Hematopoietic multipotent progenitor cell treated with erythropoietin and hydrocortisone succinate and interleukin-3 and kit ligand, for 17 days (in vitro differentiated cells): Measurements from ENCODE around the gene RRM2.
A peak's percentile ranks its signal among the peaks of the same experiment; 100 is the strongest.

Source experiments
- DNase-seq: peaks from one replicate; pipeline ENCODE4 v3.0.0-alpha.2; 2015; ENCODE audit warnings: low spot score

The RRM2 gene

GRCh38 chr2:10132596-10132995 is 10.1 kb downstream of the RRM2 start:
- no peak for DNase-seq

GRCh38 chr2:10132996-10133647 is 10.6 kb downstream of the RRM2 start:
- peak; percentile 20 for DNase-seq

DNA sequence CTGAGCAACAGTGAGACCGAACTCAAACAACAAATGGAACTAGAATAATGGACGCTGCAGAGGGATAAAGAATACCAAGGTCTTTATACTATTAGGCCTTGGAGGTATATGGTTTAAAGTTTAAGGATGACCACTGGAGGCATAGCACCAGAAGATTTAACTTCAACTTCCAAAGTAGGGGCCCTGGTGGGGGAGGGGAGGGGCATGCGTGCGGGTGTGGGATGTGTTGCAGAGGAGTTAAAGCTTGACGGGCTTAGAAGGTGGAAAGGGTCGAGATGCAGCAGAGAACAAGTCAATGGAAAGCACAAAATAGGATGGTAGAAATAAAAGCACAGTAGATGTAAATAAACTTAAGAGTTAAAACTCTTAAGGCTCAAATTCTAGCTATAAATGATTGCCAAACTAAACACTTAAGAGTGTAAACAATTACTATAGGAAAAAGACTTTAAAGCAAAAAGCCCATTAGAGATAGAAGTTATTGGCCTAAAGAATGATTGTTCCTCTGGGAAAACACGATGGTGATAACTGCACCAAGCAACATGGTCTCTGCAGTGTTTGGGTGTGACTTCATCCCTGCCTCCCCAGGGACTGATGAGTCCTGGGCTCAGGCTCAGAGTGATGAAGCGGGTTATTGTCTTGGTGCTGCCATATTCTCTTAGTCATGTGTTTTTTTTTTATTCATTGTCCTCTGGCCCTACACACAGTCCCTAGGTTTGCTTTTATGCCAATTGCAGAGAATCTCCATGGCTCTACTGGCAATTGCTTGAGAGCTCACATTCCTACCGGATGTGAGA is 13.0 kb downstream of the RRM2 start:
- DNase-seq = no peak

- no peak for DNase-seq
Observed at GRCh38 chr2:10136101-10136934, 13.8 kb downstream of the RRM2 start.

GRCh38 chr2:10137053-10137843 is 14.7 kb downstream of the RRM2 start:
- DNase-seq = no peak

- no peak for DNase-seq
Observed at GRCh38 chr2:10139536-10139935, 17.0 kb downstream of the RRM2 start.

DNA sequence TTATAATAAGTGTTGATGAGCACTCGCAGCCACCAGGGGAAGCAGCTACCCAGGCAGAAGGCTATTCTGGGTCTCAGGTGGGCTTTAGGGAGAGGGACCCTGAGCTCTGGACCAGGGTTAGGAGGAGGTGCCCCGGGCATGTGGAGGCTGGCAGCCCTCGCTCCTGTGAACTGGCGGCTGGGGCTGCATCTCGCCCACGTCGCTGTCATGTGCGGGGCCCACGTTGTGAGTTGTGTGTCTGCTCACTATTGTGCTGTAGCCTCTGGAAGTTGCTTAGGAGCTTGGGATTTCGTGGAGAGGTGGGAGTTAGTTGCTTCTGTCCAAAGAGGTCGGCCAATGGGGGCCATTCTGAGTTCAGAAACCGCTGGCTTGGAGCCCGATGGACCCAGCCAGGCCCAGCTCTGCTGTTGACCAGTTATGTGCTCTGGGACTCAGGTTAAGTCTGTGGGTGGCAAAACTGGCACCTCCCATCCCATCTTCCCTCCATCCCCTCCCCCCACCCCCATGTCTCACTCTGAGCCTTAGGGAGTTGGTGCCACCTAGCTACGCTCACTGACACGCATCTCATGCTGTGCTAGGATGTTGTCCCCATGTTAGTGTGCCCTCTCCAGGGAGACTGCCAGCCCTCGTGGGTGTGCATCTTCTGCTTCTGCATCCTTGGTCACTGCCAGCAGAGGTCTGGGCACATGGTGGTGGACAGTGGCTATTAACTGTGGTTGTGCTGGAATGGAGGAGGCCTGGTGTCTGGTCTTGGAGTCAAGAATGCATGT is 18.5 kb downstream of the RRM2 start:
- no peak for DNase-seq

DNA sequence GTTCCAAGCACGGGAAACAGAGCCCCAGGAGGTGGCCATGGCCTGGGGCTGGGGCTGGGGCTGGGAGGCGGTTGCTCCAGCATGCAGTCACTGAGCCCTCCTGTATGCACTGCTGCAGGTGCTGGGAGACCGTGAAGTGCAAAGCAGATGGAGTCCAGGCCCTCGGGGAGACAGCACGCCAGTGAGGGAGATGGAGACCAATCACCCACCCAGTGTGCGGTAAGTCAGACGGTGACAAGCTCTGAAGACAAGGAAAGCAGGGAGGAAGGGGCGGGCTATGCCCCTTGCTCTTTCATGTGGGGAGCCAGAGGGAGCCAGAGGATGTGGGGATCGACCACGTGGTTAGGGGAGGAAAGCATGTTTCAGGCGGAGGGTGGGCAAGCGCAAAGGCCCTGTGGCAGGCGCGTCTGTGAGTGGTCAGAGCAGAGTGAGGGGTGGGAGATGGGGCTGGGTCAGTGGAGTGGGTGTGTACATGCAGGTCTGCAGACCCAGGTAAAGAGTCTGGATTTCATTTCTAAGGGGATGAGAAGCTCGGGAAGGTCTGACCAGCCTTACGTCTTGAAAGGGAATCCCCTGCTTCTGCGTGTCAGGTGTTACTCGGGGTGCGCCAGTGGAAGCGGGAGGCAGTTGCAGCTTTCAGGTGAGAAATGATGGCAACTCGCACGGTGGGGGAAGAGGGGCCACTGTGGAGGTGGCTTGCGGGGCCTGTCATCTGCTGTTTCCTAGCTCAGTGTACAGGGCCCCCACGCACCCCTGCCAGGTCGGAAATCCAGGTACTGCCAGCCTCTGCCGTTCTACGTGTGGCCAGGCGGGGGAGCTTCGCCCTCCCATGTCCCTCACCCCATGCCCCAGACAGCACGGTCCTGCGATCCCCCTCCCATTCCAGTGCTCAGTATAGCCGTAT is 19.4 kb downstream of the RRM2 start:
- DNase-seq = no peak

- no peak for DNase-seq
Observed at GRCh38 chr2:10142640-10142965, 20.1 kb downstream of the RRM2 start.

- no peak for DNase-seq
Observed at GRCh38 chr2:10144771-10145518, 22.4 kb downstream of the RRM2 start.

DNA sequence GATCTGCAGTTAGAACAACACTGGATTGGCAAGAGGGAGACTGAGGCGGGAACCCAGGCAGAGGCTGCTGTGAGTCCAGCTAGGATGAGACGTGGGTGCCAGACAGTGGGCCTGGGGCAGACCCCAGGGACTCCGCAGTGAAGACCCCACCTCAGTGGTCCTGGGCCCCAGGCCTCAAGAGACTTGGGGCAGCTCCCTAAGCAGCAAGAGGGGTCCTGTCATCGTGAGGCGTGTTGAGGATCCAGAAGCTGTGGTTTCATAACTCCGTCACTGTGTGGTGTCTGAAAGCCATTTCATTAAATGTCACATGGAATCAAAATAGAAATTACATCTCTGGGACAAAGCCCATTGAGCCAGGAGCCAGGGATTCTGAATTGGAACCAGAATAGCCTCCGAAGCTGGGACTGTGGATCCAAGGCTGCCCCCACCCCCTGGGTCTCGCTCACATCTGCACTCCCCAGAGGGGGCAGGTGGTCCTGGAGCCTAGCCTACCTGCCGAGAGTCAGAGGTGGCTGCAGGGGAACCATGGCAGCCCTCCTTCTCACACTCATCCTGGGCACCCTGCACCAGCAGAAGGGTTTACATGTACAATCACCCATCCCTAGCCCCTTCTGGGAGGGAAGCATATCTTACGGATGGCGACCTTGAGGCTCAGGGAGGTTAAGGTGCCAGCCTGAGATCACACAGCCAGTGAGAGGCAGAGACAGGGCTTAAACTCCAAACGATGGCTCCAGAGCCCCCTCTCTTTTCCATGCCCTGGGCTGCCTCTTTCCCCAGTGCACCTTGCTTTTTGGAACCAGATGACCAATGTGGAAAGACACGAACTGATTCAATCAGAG is 23.2 kb downstream of the RRM2 start:
- no peak for DNase-seq

- no peak for DNase-seq
Observed at GRCh38 chr2:10146366-10147005, 23.9 kb downstream of the RRM2 start.

DNA sequence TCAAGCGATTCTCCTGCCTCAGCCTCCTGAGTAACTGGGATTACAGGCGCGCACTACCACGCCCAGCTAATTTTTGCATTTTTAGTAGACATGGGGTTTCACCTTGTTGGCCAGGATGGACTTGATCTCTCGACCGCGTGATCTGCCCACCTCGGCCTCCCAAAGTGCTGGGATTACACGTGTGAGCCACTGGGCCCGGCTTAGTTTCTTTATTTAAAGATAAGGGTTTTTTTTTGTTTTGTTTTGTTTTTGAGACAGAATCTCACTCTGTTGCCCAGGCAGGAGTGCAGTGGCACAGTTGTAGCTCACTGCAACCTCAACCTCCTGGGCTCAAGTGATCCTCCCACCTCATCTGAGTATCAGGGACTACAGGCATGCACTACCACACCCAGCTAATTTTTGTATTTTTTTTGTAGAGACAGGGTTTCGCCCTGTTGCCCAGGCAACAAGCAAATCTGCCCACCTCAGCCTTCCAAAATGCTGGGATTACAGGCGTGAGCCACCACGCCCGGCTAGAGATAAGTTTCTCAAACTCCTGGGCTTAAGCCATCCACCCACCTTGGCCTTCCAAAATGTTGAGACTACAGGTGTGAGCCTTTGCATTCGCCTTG is 24.6 kb downstream of the RRM2 start:
- peak; percentile 27 for DNase-seq

DNA sequence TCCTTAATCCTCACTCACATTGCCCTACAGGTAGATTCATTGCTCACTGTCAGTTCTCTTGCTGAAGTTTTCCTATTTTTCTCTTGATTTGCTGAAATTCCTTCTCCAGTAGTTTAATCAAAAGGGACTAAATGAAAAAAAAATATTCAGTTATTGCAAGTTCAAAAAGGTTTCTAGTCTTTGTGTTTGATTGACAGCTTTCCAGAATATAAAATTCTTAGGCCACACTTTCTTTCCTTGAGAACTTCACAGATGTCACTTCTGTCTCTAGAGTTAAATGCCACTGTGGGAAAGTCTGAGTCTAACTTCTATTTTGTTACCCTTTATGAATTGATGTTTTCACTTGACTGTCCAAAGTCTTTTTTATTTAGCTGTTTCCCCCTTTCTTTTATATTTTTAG is 25.7 kb downstream of the RRM2 start:
- no peak for DNase-seq

GRCh38 chr2:10149635-10150034 is 27.1 kb downstream of the RRM2 start:
- DNase-seq = no peak

GRCh38 chr2:10150436-10150835 is 27.9 kb downstream of the RRM2 start:
- no peak for DNase-seq

GRCh38 chr2:10151462-10151861 is 28.9 kb downstream of the RRM2 start:
- no peak for DNase-seq

GRCh38 chr2:10157293-10157692 is 34.8 kb downstream of the RRM2 start:
- no peak for DNase-seq
